Smooth muscle cell (in vitro differentiated cells): ENCODE data around the gene C5orf58. TPM values are rescaled to one million over a fixed set of nuclear protein-coding genes. Genes with fewer than 3 reads are reported as not detected.

ENCODE experiments used
- DNase-seq: peaks from one replicate; lab custom pipeline; 2025; ENCODE audit not compliant: unreplicated experiment; lab: John Stamatoyannopoulos, UW
- H2AFZ ChIP-seq: fragments of 200-600 bp; sonication (generic); 2 replicates; pipeline ENCODE4 v1.6.0; 2016; ENCODE audit warnings: antibody characterized with exemption, low read depth, mild to moderate bottlenecking
- H3F3A ChIP-seq: fragments of 200-600 bp; sonication (generic); 2 replicates; pipeline ENCODE4 v1.6.0; 2017; ENCODE audit warnings: antibody characterized with exemption, low read depth
- H3K27ac ChIP-seq: fragments of 200-600 bp; sonication (generic); 2 replicates; pipeline ENCODE4 v1.5.1; 2016; ENCODE audit warnings: low read depth, mild to moderate bottlenecking
- H3K27me3 ChIP-seq: fragments of 200-600 bp; sonication (generic); 2 replicates; pipeline ENCODE4 v1.6.1; 2016; ENCODE audit warnings: low read depth, mild to moderate bottlenecking
- H3K36me3 ChIP-seq: fragments of 200-600 bp; sonication (generic); 2 replicates; pipeline ENCODE4 v1.5.1; 2016; ENCODE audit warnings: low read depth
- H3K4me1 ChIP-seq: fragments of 200-600 bp; sonication (generic); 2 replicates; pipeline ENCODE4 v1.5.1; 2016; ENCODE audit warnings: low read depth
- H3K4me2 ChIP-seq: fragments of 200-600 bp; sonication (generic); 2 replicates; pipeline ENCODE4 v1.6.0; 2016; ENCODE audit warnings: mild to moderate bottlenecking
- H3K4me3 ChIP-seq: fragments of 200-600 bp; sonication (generic); 2 replicates; pipeline ENCODE4 v1.5.1; 2016; ENCODE audit warnings: mild to moderate bottlenecking
- H3K79me2 ChIP-seq: fragments of 200-600 bp; sonication (generic); 2 replicates; pipeline ENCODE4 v1.6.0; 2016; ENCODE audit warnings: low read depth, mild to moderate bottlenecking
- H3K9ac ChIP-seq: fragments of 200-600 bp; sonication (generic); 2 replicates; pipeline ENCODE4 v1.6.0; 2016; ENCODE audit warnings: low read depth
- H3K9me3 ChIP-seq: fragments of 200-600 bp; sonication (generic); replicated peaks from 2 replicates; pipeline ENCODE4 v1.5.1; 2016; ENCODE audit warnings: low read depth
- H4K20me1 ChIP-seq: fragments of 200-600 bp; sonication (generic); 2 replicates; pipeline ENCODE4 v1.6.0; 2016; ENCODE audit warnings: low read depth
- WGBS: methylation state at CpG from one replicate; pipeline ENCODE4 v1.1.7; 2016; ENCODE audit warnings: low lambda C conversion rate; 5-methylcytosine and 5-hydroxymethylcytosine counted together
- polyA plus RNA-seq: library from polyadenylated mRNA; unstranded; fragments of >200 nt; fragmentation: Nextera tagmentation; extraction: Ambion mirVana; gene quantifications from 2 replicates; pipeline ENCODE4 v1.2.1, GENCODE V29; 2016
- total RNA-seq: library from RNA; depleted of rRNA; stranded (reverse); fragments of >200 nt; gene quantifications from 2 replicates; pipeline ENCODE4 v1.2.3, GENCODE V29; 2014
- TF ChIP-seq, protein P1 (sequence below): fragments of 200-600 bp; sonication (generic); IDR thresholded peaks from 2 replicates; pipeline ENCODE4 v1.5.1; 2017; ENCODE audit warnings: borderline replicate concordance, mild to moderate bottlenecking, antibody characterized with exemption; ENCODE audit not compliant: insufficient read depth, poor library complexity, severe bottlenecking

Gene C5orf58
- total and polyA plus RNA-seq, 2 experiments from 2014 or later: not detected

GRCh38 chr5:170293273-170293672, 60.5 kb downstream of the C5orf58 start:
- 86% methylated on average over 6 of the region's 6 CpGs for WGBS
- Histone ChIP-seq H3K9me3 (no peaks in the 10 kb centered on the region), H4K20me1 (no peaks in the 10 kb centered on the region), H3K4me2 (no peak overlapping the region), H3K9ac (no peak overlapping the region), H3K36me3 (no peaks in the 10 kb centered on the region), H3K4me1 (no peaks in the 10 kb centered on the region), H3K27ac (no peak overlapping the region), H3K79me2 (no peaks in the 10 kb centered on the region), H3K27me3 (no peaks in the 10 kb centered on the region), H2AFZ (no peak overlapping the region), H3F3A (no peaks in the 10 kb centered on the region), H3K4me3 (no peak overlapping the region)
- TF ChIP-seq, protein P1, sequence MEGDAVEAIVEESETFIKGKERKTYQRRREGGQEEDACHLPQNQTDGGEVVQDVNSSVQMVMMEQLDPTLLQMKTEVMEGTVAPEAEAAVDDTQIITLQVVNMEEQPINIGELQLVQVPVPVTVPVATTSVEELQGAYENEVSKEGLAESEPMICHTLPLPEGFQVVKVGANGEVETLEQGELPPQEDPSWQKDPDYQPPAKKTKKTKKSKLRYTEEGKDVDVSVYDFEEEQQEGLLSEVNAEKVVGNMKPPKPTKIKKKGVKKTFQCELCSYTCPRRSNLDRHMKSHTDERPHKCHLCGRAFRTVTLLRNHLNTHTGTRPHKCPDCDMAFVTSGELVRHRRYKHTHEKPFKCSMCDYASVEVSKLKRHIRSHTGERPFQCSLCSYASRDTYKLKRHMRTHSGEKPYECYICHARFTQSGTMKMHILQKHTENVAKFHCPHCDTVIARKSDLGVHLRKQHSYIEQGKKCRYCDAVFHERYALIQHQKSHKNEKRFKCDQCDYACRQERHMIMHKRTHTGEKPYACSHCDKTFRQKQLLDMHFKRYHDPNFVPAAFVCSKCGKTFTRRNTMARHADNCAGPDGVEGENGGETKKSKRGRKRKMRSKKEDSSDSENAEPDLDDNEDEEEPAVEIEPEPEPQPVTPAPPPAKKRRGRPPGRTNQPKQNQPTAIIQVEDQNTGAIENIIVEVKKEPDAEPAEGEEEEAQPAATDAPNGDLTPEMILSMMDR: no peak
- DNase-seq: no peak

DNA sequence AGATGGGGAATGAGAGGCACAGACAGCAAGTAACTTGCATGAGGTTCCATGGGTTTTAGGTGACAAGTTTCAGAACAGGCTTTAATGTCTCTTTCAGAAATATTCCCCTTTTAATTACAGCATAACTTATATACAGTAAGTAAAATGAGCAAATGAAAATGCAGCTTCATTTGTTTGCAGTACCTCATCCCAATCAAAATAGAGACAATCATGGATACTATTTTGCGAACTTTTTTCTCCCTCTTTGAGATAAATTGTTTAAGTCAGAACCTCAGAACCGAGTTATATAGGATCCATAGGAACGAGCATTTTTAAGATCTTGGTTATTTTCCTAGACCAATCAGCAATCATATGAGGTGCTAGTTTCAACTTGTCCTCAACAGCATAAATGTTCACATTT, 61.3 kb downstream of the C5orf58 start:
- H3K27me3 ChIP-seq: no peaks in the 10 kb centered on the region
- no peaks in the 10 kb centered on the region for H3K9me3 ChIP-seq
- H3K4me3 ChIP-seq: no peak overlapping the region
- no peaks in the 10 kb centered on the region for H3K4me1 ChIP-seq
- WGBS: 97% methylated on average over 3 of the region's 3 CpGs
- no peaks in the 10 kb centered on the region for H3F3A ChIP-seq
- no peak overlapping the region for H2AFZ ChIP-seq
- no peaks in the 10 kb centered on the region for H3K79me2 ChIP-seq
- TF ChIP-seq, protein P1: no peak
- H4K20me1 ChIP-seq: no peaks in the 10 kb centered on the region
- DNase-seq: no peak
- H3K36me3 ChIP-seq: no peaks in the 10 kb centered on the region
- H3K9ac ChIP-seq: no peak overlapping the region
- no peak overlapping the region for H3K27ac ChIP-seq
- no peak overlapping the region for H3K4me2 ChIP-seq

DNA sequence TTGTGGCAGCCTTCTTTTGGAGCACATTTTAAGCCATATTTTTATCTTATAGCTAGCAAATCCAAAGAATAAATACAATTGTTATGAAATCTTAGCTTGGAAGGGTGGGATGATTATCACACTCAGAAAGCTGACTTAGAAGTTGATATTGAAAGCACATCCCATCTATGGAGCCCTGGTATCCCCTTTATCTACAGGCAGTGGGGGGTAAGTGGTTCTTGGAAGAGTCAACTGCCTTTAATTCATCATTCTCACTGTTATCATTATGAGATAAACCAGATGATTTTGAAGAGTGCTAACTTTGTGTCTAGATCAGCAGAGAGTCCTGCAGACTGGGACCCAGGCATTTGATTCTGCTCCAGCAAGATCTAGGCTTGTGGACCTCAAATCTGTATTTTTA, 61.8 kb downstream of the C5orf58 start:
- no peak overlapping the region for H3K9ac ChIP-seq
- no peaks in the 10 kb centered on the region for H3K9me3 ChIP-seq

More for the DNA sequence above, 61.8 kb downstream of the C5orf58 start:
- H2AFZ ChIP-seq: no peak overlapping the region
- no peak overlapping the region for H3K4me3 ChIP-seq
- H3K27me3 ChIP-seq: no peaks in the 10 kb centered on the region
- H3K36me3 ChIP-seq: no peaks in the 10 kb centered on the region
- no peak overlapping the region for H3K27ac ChIP-seq
- no peaks in the 10 kb centered on the region for H3K4me1 ChIP-seq
- no peaks in the 10 kb centered on the region for H3F3A ChIP-seq
- TF ChIP-seq, protein P1: no peak
- no peak overlapping the region for H3K4me2 ChIP-seq
- H3K79me2 ChIP-seq: no peaks in the 10 kb centered on the region
- H4K20me1 ChIP-seq: no peaks in the 10 kb centered on the region
- DNase-seq: no peak

Other genes with a start within 250 kb of the C5orf58 start
- not detected in 2 replicates for gene FOXI1, start 127.1 kb upstream of the C5orf58 start, total RNA-seq
- not detected in 2 replicates for gene FOXI1, start 127.1 kb upstream of the C5orf58 start, polyA plus RNA-seq
- gene LCP2, start 64.8 kb downstream of the C5orf58 start, total RNA-seq: 0.45 and 0.54 TPM in 2 replicates
- gene LCP2, start 64.8 kb downstream of the C5orf58 start, polyA plus RNA-seq: 2.2 and 2.7 TPM in 2 replicates
- gene KCNMB1, start 156.4 kb downstream of the C5orf58 start, total RNA-seq: 0.36 and 0.63 TPM in 2 replicates
- 0.52 and 0.54 TPM in 2 replicates for gene KCNMB1, start 156.4 kb downstream of the C5orf58 start, polyA plus RNA-seq